ENCODE results near the gene SOD3. TPM values are rescaled to one million over a fixed set of nuclear protein-coding genes. Genes with fewer than 3 reads are reported as not detected.

SOD3 gene
- total and polyA plus RNA-seq, 2 of the 8 experiments (the other 6 are each of a cell fraction or from before 2014, with no cell fraction given): 4.9 TPM

- Histone ChIP-seq H3K36me3 (ENCODE audit: control insufficient read depth in 2 of 4, insufficient read depth in 4 of 4, low read length in 3 of 4) (no peaks in the 10 kb centered on the region), H3K27ac (ENCODE audit: low read depth, low read length) (no peak overlapping the region), H2AFZ (ENCODE audit: low read length) (no peak overlapping the region), H4K8ac (ENCODE audit: extremely low read depth, insufficient read depth, low read length) (no peak overlapping the region), H4K91ac (replicated peaks; ENCODE audit: insufficient read length, low read length) (no peak overlapping the region), H3K4me2 (ENCODE audit: insufficient read depth in 1 of 2, low read depth in 2 of 2, low read length in 2 of 2) (no peak overlapping the region), H2BK120ac (replicated peaks; ENCODE audit: low read depth, low read length) (no peak overlapping the region), H3K14ac (ENCODE audit: insufficient read length) (no peak overlapping the region), H3K4me1 (replicated peaks in 1 of 4; ENCODE audit: control insufficient read depth in 3 of 4, insufficient read depth in 4 of 4, low read length in 3 of 4) (peaks cover under 1 to 17% (median 7%) of the 10 kb centered on the region in 4 experiments; a peak in 5 of 7 replicates), H2AK5ac (ENCODE audit: low read depth, low read length) (no peak overlapping the region), H3K4me3 (ENCODE audit: extremely low read depth in 1 of 4, insufficient read depth in 2 of 4, low read depth in 3 of 4, low read length in 4 of 4) (no peak overlapping the region), H3K4ac (replicated peaks; ENCODE audit: insufficient read length, low read depth, low read length) (no peak overlapping the region), H3K27me3 (replicated peaks in 1 of 4; ENCODE audit: control insufficient read depth in 3 of 4, extremely low read depth in 1 of 4, insufficient read depth in 3 of 4, low read length in 3 of 4) (0 out of 7 replicates have a peak, but pooled peaks cover 0 to 3% (median 0%) of the 10 kb centered on the region in 4 experiments), H2BK5ac (ENCODE audit: low read depth, low read length) (no peak overlapping the region), H3K79me1 (ENCODE audit: low read depth, low read length) (no peaks in the 10 kb centered on the region), H4K20me1 (replicated peaks in 1 of 2; ENCODE audit: control insufficient read depth in 1 of 2, insufficient read depth in 2 of 2, low read length in 2 of 2) (no peaks in the 10 kb centered on the region), H3K23me2 (ENCODE audit: low read depth, low read length) (peaks cover 5% of the 10 kb centered on the region; the same call in 1 of the 2 replicates), H3K18ac (ENCODE audit: extremely low read depth, low read length) (no peak overlapping the region), H3K9me3 (ENCODE audit: insufficient read depth in 2 of 2, low read depth in 1 of 2, low read length in 1 of 2) (no peaks in the 10 kb centered on the region), H2BK20ac (ENCODE audit: low read length) (no peak overlapping the region), H3K9ac (replicated peaks in 1 of 4; ENCODE audit: extremely low read depth in 1 of 4, low read depth in 3 of 4, low read length in 3 of 4) (no peak overlapping the region), H3K56ac (replicated peaks; ENCODE audit: insufficient read length, low read depth, low read length) (no peak overlapping the region), H4K5ac (ENCODE audit: insufficient read length, low read depth, low read length) (no peak overlapping the region), H3K23ac (ENCODE audit: insufficient read length) (no peak overlapping the region), H3K79me2 (ENCODE audit: control insufficient read depth in 1 of 2, insufficient read depth in 2 of 2, low read length in 2 of 2) (no peaks in the 10 kb centered on the region), H2BK15ac (ENCODE audit: low read length) (no peak overlapping the region), H2BK12ac (ENCODE audit: low read depth, low read length) (no peak overlapping the region)
- CTCF ChIA-PET (ENCODE audit: partially characterized antibody): interaction anchor here (1.2 kb wide), 1 partner anchor 21 kb away, joined by 3 read pairs; no protein-coding TSS in a partner anchor
- DNase-seq (ENCODE audit: low read depth in 1 of 2, low spot score in 2 of 2): peak in 1 of 2 experiments; percentile 3
- no peak for FAIRE-seq
- POLR2A ChIA-PET (ENCODE audit: partially characterized antibody): no interaction called here
- TF ChIP-seq SRF (IDR thresholded peaks at IDR 0.05; ENCODE audit: low read depth, low read length) (no peak), RFX5 (IDR thresholded peaks at IDR 0.05; ENCODE audit: borderline replicate concordance, low read depth, low read length) (no peak), MAX (IDR thresholded peaks at IDR 0.05) (no peak), CTBP2 (IDR thresholded peaks at IDR 0.05; ENCODE audit: borderline replicate concordance, insufficient read depth, insufficient read length, low read length) (no peak), PHF8 (conservative IDR thresholded peaks at IDR 0.05; ENCODE audit: low read depth, low read length) (no peak), NANOG (IDR thresholded peaks at IDR 0.05; ENCODE audit: insufficient read depth, low read depth, low read length, poor library complexity, severe bottlenecking) (no peak), TAF7 (optimal IDR thresholded peaks at IDR 0.05; ENCODE audit: borderline replicate concordance, low read depth, low read length) (no peak), SAP30 (IDR thresholded peaks at IDR 0.05; ENCODE audit: insufficient read depth, insufficient replicate concordance, low read length) (no peak), SUZ12 (IDR thresholded peaks at IDR 0.05; ENCODE audit: low read length) (no peak), CREB1 (IDR thresholded peaks at IDR 0.05) (no peak), RAD21 (IDR thresholded peaks at IDR 0.05 in 1 of 2, conservative IDR thresholded peaks at IDR 0.05 in 1 of 2; ENCODE audit: low read depth in 2 of 2, low read length in 2 of 2) (no peak), JUND (IDR thresholded peaks at IDR 0.05; ENCODE audit: low read length) (no peak), YY1 (IDR thresholded peaks at IDR 0.05; ENCODE audit: low read depth, low read length) (no peak)
These were observed 4.3 kb upstream of the SOD3 start for GRCh38 chr4:24791043-24791442.
